GM21825 (cell line): ENCODE data around the gene HOXB13.

Experiments used
- ATAC-seq: cut with Tn5 transposase; IDR thresholded peaks from one replicate; pipeline ENCODE4 v1.9.1; 2021; ENCODE audit warnings: mild to moderate bottlenecking, moderate library complexity; ENCODE audit not compliant: unreplicated experiment

Gene HOXB13

GRCh38 chr17:48748718-48749566 is 20.4 kb upstream of the HOXB13 start:
- no peak for ATAC-seq

DNA sequence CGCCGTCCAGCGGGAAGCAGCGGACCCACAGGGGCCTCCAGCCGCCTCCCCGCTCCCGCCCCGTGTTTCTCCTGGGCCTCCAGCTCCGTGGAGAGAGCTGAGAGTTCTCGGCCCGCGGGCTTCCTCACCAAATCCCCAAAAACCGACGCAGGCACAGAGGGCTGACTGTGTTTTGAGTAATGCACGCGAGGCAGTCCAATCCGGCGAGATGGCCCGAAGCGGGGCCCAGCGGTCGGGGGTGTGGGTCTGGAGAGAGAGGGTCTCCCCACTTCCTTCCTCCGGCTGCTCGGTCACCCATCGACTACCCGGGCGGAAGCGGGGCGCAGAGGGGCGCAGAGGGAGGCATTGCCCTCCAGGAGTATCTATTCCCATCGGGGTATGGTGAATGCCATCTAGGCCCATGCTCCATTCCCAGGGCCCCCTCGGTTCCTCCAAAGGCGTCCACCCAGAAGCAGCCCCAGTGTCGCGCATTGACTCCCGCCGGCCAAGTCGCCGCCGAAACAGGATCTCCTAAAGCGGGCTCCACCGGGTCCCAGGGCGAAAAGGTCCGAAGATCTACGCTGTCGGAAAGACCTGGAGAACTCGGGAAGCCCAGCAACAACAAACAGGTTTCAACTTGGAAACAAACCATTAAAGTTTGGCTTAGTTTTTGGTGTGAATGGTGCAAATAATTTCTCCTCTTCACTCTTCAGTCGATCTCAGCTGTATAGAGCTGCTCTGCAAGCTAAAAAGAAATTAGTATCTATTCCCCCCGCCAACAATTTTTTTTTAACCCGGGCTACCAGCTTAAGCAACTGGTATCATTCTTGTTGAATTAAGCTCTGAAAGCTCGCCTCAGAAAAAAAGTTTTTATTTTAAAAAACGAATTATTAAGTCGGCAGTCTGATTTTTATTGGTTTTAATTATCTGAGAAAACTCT is 19.2 kb upstream of the HOXB13 start:
- ATAC-seq: no peak

DNA sequence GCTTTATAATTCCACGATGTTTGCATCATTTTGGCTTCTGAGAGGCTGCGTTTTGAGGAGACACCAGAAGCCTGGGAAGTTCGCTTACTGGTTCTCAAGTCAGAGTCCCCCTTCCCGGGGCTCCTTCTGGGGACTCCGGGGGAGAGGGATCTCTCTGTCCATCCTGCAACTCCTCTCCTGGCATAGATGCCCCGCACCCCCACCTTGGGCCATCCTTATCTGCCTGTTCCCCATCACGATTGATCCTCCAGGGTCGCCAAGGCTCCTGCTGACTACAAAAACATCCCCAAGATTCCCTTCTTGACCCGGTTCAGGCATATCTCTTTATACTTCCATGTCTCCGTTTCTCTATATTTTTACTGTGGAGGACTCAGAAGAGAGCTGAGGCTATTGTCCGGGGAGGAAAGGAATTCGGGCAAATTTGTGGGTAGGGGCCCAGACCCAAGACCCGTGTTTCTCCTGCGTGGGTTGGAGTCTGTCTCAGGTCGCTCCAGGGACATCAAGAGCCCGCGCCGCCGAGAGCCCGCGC is 18.4 kb upstream of the HOXB13 start:
- ATAC-seq: no peak

DNA sequence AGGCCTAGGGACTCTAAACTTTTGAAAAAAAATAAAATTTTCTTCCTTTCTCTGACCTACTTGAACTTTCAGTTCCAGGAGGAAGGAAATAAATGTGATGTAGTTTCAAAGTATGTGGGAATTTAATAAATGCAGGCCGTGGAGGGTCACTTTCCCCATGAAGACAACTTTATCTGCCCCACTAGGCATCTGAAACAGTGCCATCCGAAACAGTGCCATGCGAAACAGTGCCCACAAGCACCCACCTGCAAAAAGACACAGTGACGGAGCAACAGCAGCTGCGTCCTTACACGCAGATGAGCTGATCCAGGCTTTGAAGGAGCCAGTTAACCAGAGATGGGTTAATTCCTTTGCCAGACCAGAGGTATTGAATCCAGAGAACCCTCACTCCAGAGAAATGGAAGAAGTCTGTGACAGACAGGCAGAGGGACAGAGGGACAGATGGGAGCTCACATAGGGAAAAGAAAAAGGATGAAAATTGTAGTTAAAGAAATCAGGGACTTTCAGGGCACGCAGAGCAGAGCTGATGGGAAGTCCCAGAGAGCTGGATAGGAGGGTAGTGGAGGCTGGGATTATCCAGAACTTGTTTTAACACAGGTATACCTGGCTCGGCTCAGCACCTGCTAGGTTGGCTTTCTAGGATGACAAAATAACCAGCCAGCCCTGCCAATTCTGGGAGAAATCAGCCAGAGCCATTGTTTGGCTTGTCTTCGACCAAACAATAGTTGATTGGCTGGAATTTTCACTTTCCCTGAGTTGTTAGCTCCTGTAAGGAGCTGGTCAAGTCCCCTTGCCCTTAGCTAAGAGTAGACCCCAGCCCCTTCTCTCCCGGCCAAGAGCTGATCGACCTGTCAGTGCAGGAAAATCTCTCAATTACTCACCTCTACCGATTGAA is 17.1 kb upstream of the HOXB13 start:
- no peak for ATAC-seq

GRCh38 chr17:48740537-48740936 is 12.0 kb upstream of the HOXB13 start:
- no peak for ATAC-seq

- ATAC-seq: no peak
These were observed 10.4 kb upstream of the HOXB13 start for GRCh38 chr17:48738803-48739526.

- no peak for ATAC-seq
These were observed 9.9 kb upstream of the HOXB13 start for GRCh38 chr17:48738424-48738802.

- ATAC-seq: no peak
These were observed 8.9 kb upstream of the HOXB13 start for GRCh38 chr17:48737330-48738043.

DNA sequence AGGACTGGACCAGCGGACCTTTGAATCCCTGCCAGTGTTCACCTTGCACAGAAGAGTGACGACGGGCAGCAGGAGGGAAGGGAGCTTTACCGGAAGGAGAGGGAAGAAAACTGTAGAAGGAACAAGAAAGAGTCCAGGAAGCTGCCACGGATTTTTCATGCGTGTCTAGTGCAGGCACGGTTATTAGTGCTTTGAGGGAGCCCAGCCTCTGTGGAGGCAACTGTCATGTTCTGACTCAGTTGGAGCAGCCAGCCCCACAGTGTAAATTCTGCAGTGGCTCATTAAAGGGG is 6.5 kb upstream of the HOXB13 start:
- ATAC-seq: no peak

- ATAC-seq: no peak
These were observed 5.9 kb upstream of the HOXB13 start for GRCh38 chr17:48734333-48735061.

GRCh38 chr17:48733632-48734328 is 5.2 kb upstream of the HOXB13 start:
- ATAC-seq: no peak

- no peak for ATAC-seq
These were observed 4.4 kb upstream of the HOXB13 start for GRCh38 chr17:48732688-48733629.

DNA sequence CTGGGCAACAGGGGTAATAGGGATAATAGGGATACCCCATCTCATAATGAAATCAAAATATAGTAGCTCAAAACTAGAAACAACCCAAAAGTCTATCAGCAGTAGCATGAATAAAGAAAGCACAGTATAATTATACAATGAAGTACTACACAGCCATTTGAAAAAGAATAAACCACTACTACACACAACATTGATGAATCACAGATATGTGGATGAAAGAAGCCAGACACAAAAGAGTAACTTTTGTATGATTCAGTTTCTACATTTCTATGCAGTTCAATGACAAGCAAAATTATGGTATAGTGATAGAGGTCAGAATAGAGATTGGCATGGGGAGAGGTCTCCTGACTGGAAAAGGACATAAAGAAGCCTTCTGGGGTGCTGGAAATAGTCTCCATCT is 2.8 kb upstream of the HOXB13 start:
- no peak for ATAC-seq

- no peak for ATAC-seq
These were observed 1.6 kb upstream of the HOXB13 start for GRCh38 chr17:48730240-48730550.

- ATAC-seq: no peak
These were observed 1.0 kb upstream of the HOXB13 start for GRCh38 chr17:48729335-48730239.

- ATAC-seq: no peak
These were observed 955 bp downstream of the HOXB13 start for GRCh38 chr17:48727415-48728175.
